ENCODE measurements around the gene KCNN3. TPM values are rescaled to one million over a fixed set of nuclear protein-coding genes. Genes with fewer than 3 reads are reported as not detected.

The KCNN3 gene
- total RNA-seq, 1 donor from 2014 or later = under 0.01 TPM

- no peak for DNase-seq (ENCODE audit: low read depth)
- H3K4me3 ChIP-seq (ENCODE audit: low read depth, low read length) = no peak overlapping the region
- no peak for TF ChIP-seq CTCF (conservative IDR thresholded peaks at IDR 0.05; ENCODE audit: low read depth, low read length)
Measured at GRCh38 chr1:154735061-154735803, 134.8 kb downstream of the KCNN3 start.

GRCh38 chr1:154733621-154734020, 136.5 kb downstream of the KCNN3 start:
- DNase-seq (ENCODE audit: low read depth) = no peak
- H3K4me3 ChIP-seq (ENCODE audit: low read depth, low read length) = no peak overlapping the region
- TF ChIP-seq CTCF (conservative IDR thresholded peaks at IDR 0.05; ENCODE audit: low read depth, low read length) = no peak

- no peak for DNase-seq (ENCODE audit: low read depth)
- H3K4me3 ChIP-seq (ENCODE audit: low read depth, low read length) = no peak overlapping the region
- TF ChIP-seq CTCF (conservative IDR thresholded peaks at IDR 0.05; ENCODE audit: low read depth, low read length) = no peak
Measured at GRCh38 chr1:154730986-154731489, 139.0 kb downstream of the KCNN3 start.

GRCh38 chr1:154730259-154730658, 139.8 kb downstream of the KCNN3 start:
- H3K4me3 ChIP-seq (ENCODE audit: low read depth, low read length) = no peak overlapping the region
- TF ChIP-seq CTCF (conservative IDR thresholded peaks at IDR 0.05; ENCODE audit: low read depth, low read length) = no peak

GRCh38 chr1:154729577-154729976, 140.5 kb downstream of the KCNN3 start:
- no peak for TF ChIP-seq CTCF (conservative IDR thresholded peaks at IDR 0.05; ENCODE audit: low read depth, low read length)

More at GRCh38 chr1:154730259-154730658, 139.8 kb downstream of the KCNN3 start:
- no peak for DNase-seq (ENCODE audit: low read depth)

GRCh38 chr1:154729031-154729442, 141.0 kb downstream of the KCNN3 start:
- no peak for TF ChIP-seq CTCF (conservative IDR thresholded peaks at IDR 0.05; ENCODE audit: low read depth, low read length)
- H3K4me3 ChIP-seq (ENCODE audit: low read depth, low read length) = no peak overlapping the region
- no peak for DNase-seq (ENCODE audit: low read depth)

More at GRCh38 chr1:154729577-154729976, 140.5 kb downstream of the KCNN3 start:
- H3K4me3 ChIP-seq (ENCODE audit: low read depth, low read length) = no peak overlapping the region
- DNase-seq (ENCODE audit: low read depth) = no peak
